Measurements from ENCODE around the gene PATJ.

DNA sequence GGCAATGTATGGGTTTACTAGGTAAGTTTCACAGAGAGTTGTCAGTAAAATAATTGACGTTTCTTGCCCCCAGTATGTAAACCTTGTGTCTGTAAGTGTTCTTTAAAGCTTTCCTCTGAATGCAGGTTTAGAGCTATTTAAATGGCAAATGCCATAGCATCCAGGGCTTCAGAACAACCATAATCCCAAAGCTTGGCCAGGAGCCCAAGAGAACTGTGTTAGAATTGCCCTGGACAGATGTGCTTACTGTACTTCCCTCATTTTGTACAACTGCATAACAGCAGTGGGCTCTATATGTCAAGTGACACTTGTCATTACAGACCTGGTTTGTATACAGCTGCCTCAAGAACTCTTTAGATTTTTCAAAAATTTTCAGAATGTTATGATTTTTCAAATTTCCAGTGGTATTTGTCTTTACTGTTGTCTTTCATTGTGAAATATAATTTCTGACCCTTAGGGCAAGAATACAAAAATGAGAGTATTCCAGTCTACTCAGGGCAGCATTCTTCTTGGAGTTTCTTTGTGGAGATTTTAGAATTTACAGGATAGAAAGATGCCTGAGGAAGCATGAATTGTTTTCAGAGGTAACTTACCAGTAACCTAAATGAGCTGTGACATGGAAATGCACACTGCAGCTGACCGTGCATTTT lies 315.5 kb downstream of the PATJ start:
- TF ChIP-seq, protein P1, sequence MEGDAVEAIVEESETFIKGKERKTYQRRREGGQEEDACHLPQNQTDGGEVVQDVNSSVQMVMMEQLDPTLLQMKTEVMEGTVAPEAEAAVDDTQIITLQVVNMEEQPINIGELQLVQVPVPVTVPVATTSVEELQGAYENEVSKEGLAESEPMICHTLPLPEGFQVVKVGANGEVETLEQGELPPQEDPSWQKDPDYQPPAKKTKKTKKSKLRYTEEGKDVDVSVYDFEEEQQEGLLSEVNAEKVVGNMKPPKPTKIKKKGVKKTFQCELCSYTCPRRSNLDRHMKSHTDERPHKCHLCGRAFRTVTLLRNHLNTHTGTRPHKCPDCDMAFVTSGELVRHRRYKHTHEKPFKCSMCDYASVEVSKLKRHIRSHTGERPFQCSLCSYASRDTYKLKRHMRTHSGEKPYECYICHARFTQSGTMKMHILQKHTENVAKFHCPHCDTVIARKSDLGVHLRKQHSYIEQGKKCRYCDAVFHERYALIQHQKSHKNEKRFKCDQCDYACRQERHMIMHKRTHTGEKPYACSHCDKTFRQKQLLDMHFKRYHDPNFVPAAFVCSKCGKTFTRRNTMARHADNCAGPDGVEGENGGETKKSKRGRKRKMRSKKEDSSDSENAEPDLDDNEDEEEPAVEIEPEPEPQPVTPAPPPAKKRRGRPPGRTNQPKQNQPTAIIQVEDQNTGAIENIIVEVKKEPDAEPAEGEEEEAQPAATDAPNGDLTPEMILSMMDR (IDR thresholded peaks at IDR 0.05; ENCODE audit: borderline replicate concordance, extremely low read depth, low read length, poor library complexity, severe bottlenecking), result no peak
- TF ChIP-seq EZH2 (IDR thresholded peaks at IDR 0.05; ENCODE audit: borderline replicate concordance, low read depth, low read length, severe bottlenecking), result no peak

All from DND-41 (cell line).